Naive thymus-derived CD4-positive, alpha-beta T cell (primary cell): Measurements from ENCODE around the gene ADAM12. TPM values are rescaled to one million over a fixed set of nuclear protein-coding genes. Genes with fewer than 3 reads are reported as not detected.
A peak's percentile ranks its signal among the peaks of the same experiment; 100 is the strongest.

Experiments used
- ATAC-seq: fragments of 150-1000 bp; cut with Tn5 transposase; 2 replicates; pipeline ENCODE4 v1.10.0; 2021; ENCODE audit warnings: mild to moderate bottlenecking, moderate library complexity
- CTCF ChIA-PET: fragments of 350-600 bp; sonication (Branson Sonifier 250); formaldehyde crosslinking; loops from one replicate; lab custom pipeline; 2021; ENCODE audit warnings: antibody characterized with exemption; lab: Charles Lee
- POLR2A ChIA-PET: fragments of 350-600 bp; sonication (Branson Sonifier 250); formaldehyde crosslinking; loops from one replicate; lab custom pipeline; 2021; ENCODE audit warnings: antibody characterized with exemption, inconsistent platforms; lab: Charles Lee
- DNase-seq, 9 donors: peaks; one replicate each; pipeline versions ENCODE4 v3.0.0 to v3.0.0-alpha.2; 2020 to 2022; ENCODE audit warnings: mixed read lengths in 1 of 9
- H3K27ac ChIP-seq: one replicate; pipeline ENCODE4 v1.7.0; 2013; ENCODE audit warnings: mild to moderate bottlenecking, low read depth, low read length, moderate library complexity
- H3K27me3 ChIP-seq, 2 donors: one replicate each; pipeline ENCODE4 v1.7.0; 2013; ENCODE audit warnings: low read length in 2 of 2, mild to moderate bottlenecking in 2 of 2, moderate library complexity in 2 of 2; ENCODE audit not compliant: control insufficient read depth in 2 of 2, insufficient read depth in 2 of 2
- H3K36me3 ChIP-seq, 3 experiments: 1 replicate in 2 of 3; 2 replicates in 1 of 3; pipeline ENCODE4 v1.7.0; 2013; ENCODE audit warnings: low read length in 3 of 3, mild to moderate bottlenecking in 3 of 3, moderate library complexity in 1 of 3; ENCODE audit not compliant: insufficient read depth in 3 of 3, control insufficient read depth in 2 of 3
- H3K4me1 ChIP-seq, 2 donors: one replicate each; pipeline ENCODE4 v1.7.0; 2013; ENCODE audit warnings: low read length in 2 of 2, mild to moderate bottlenecking in 2 of 2, moderate library complexity in 1 of 2; ENCODE audit not compliant: control insufficient read depth in 2 of 2, insufficient read depth in 2 of 2
- H3K4me3 ChIP-seq: 2 replicates; pipeline ENCODE4 v1.7.0; 2013; ENCODE audit warnings: mild to moderate bottlenecking, low read length
- H3K9me3 ChIP-seq, 3 experiments: 1 replicate in 2 of 3; 2 replicates in 1 of 3; pipeline ENCODE4 v1.7.0; 2013; ENCODE audit warnings: low read length in 3 of 3; ENCODE audit not compliant: control insufficient read depth in 2 of 3
- H3K27ac Mint-ChIP-seq, 9 donors: one replicate each; pipeline ENCODE4 v1.8.0; 2020 to 2022; ENCODE audit warnings: mixed read lengths in 9 of 9, mild to moderate bottlenecking in 8 of 9, moderate library complexity in 5 of 9, inconsistent platforms in 2 of 9
- H3K27me3 Mint-ChIP-seq, 5 donors: one replicate each; pipeline ENCODE4 v1.8.0; 2021 to 2022; ENCODE audit warnings: mixed read lengths in 5 of 5, mild to moderate bottlenecking in 1 of 5
- H3K36me3 Mint-ChIP-seq, 5 donors: one replicate each; pipeline ENCODE4 v1.8.0; 2020 to 2022; ENCODE audit warnings: mixed read lengths in 5 of 5, mild to moderate bottlenecking in 3 of 5, inconsistent platforms in 1 of 5
- H3K4me1 Mint-ChIP-seq, 7 donors: one replicate each; pipeline ENCODE4 v1.8.0; 2020 to 2022; ENCODE audit warnings: mixed read lengths in 7 of 7, mild to moderate bottlenecking in 3 of 7, inconsistent platforms in 1 of 7
- H3K4me3 Mint-ChIP-seq, 10 donors: one replicate each; pipeline ENCODE4 v1.8.0; 2020 to 2022; ENCODE audit warnings: mild to moderate bottlenecking in 10 of 10, mixed read lengths in 10 of 10, moderate library complexity in 6 of 10, inconsistent platforms in 2 of 10
- H3K9me3 Mint-ChIP-seq, 11 donors: one replicate each; pipeline ENCODE4 v1.8.0; 2020 to 2022; ENCODE audit warnings: mixed read lengths in 11 of 11, mild to moderate bottlenecking in 4 of 11, inconsistent platforms in 1 of 11, moderate library complexity in 1 of 11
- intact Hi-C, 2 donors: fragments of 100-400 bp; cut with micrococcal nuclease; formaldehyde crosslinking; loops; one replicate each; pipeline ENCODE4 v1.15.1; 2023
- polyA plus RNA-seq, 2 donors: library from polyadenylated mRNA; unstranded; fragments of 300-500 nt; fragmentation: Illumina TruSeq; gene quantifications; one replicate each; pipeline ENCODE4 v1.2.3, GENCODE V29; 2021
- total RNA-seq, 6 experiments: library from RNA in 5 of 6; stranded (reverse) in 5 of 6; gene quantifications; 1 replicate in 5 of 6; 2 replicates in 1 of 6; pipeline ENCODE4 v1.2.3 and lab custom pipeline; 2021 to 2026

Gene ADAM12
- total and polyA plus RNA-seq, 7 experiments from 2014 or later: 0.58 to 1.0 TPM; not detected in 5

GRCh38 chr10:125984865-125985495 lies 403.3 kb downstream of the ADAM12 start:
- H3K4me1 ChIP-seq: no peaks in the 10 kb centered on the region
- Mint-ChIP-seq H3K27me3 (peaks cover 0 to 8% (median 5%) of the 10 kb centered on the region in 5 donors), H3K27ac (no peak overlapping the region), H3K4me1 (no peaks in the 10 kb centered on the region), H3K9me3 (no peaks in the 10 kb centered on the region), H3K36me3 (no peaks in the 10 kb centered on the region), H3K4me3 (no peak overlapping the region)
- H3K27me3 ChIP-seq: no peaks in the 10 kb centered on the region
- no peaks in the 10 kb centered on the region for H3K36me3 ChIP-seq
- H3K4me3 ChIP-seq: no peak overlapping the region
- no peaks in the 10 kb centered on the region for H3K9me3 ChIP-seq
- intact Hi-C loops: loop anchor here in 1 of 2 donors (10.0 kb wide), 1 partner anchor 520 kb away; no protein-coding TSS in a partner anchor
- POLR2A ChIA-PET: no interaction called here
- CTCF ChIA-PET: interaction anchor here (1.4 kb wide), 1 partner anchor 1867 kb away, joined by 3 read pairs; no protein-coding TSS in a partner anchor
- no peak for ATAC-seq
- no peak overlapping the region for H3K27ac ChIP-seq
- no peak for DNase-seq

DNA sequence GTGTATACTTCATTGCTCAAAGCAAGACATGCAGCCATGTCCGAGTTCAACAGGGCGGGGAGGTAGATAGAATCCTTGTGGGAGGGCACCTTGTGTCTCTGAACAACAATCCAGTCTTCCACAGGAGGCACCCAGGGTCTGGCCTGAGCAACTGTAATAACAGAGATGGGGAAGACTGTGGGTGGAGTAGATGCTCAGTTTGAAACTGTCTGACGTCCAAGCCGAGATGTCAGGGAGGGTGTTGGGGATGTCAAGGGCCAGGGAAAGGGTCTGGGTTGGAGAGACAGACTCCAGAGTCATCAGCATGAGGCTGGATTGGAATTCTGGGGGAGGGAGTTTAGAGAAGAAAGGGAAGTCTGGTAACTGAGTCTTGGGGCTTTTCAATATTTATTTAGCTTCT lies 403.9 kb downstream of the ADAM12 start:
- intact Hi-C loops: loop anchor here in 1 of 2 donors (10.0 kb wide), 1 partner anchor 520 kb away; no protein-coding TSS in a partner anchor
- no peaks in the 10 kb centered on the region for H3K36me3 ChIP-seq
- H3K36me3 Mint-ChIP-seq: no peaks in the 10 kb centered on the region
- H3K4me3 Mint-ChIP-seq: no peak overlapping the region
- POLR2A ChIA-PET: no interaction called here
- H3K27ac ChIP-seq: no peak overlapping the region
- H3K9me3 Mint-ChIP-seq: no peaks in the 10 kb centered on the region
- H3K4me1 ChIP-seq: no peaks in the 10 kb centered on the region
- H3K27me3 Mint-ChIP-seq: peaks cover 0 to 12% (median 5%) of the 10 kb centered on the region in 5 donors
- DNase-seq: no peak
- no peaks in the 10 kb centered on the region for H3K4me1 Mint-ChIP-seq
- ATAC-seq: no peak
- CTCF ChIA-PET: interaction anchor here (1.4 kb wide), 1 partner anchor 1867 kb away, joined by 3 read pairs; no protein-coding TSS in a partner anchor
- no peaks in the 10 kb centered on the region for H3K9me3 ChIP-seq
- no peak overlapping the region for H3K27ac Mint-ChIP-seq
- no peaks in the 10 kb centered on the region for H3K27me3 ChIP-seq
- H3K4me3 ChIP-seq: no peak overlapping the region

GRCh38 chr10:125983656-125984055 lies 404.6 kb downstream of the ADAM12 start:
- no peaks in the 10 kb centered on the region for H3K9me3 Mint-ChIP-seq
- POLR2A ChIA-PET: no interaction called here

DNA sequence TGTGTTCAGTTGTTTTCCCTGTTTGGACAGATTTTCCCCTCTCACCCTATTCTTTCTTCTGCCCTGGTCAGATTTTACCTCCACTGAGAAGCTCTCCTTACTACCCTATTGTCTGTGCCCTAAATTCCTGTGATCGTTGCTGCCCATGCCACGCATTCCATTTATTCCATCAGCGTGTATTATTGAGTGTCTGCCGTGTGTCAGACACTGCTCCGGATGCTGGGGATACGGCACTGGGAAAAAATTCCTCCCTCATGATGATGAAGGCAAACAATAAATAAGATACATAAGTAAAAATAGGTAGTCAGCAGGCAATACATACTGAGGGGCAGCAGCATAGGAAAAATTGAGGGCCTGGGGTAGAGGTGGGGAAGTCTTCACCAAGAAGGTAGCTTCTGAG lies 405.1 kb downstream of the ADAM12 start:
- H3K4me1 Mint-ChIP-seq: no peaks in the 10 kb centered on the region
- CTCF ChIA-PET: interaction anchor here (0.6 to 1.3 kb wide), 2 partner anchors 1545 to 1871 kb away, joined by 3 to 5 read pairs; no protein-coding TSS in a partner anchor
- no peak for ATAC-seq

More at GRCh38 chr10:125983656-125984055, 404.6 kb downstream of the ADAM12 start:
- no peak overlapping the region for H3K4me3 ChIP-seq
- H3K36me3 ChIP-seq: no peaks in the 10 kb centered on the region
- Mint-ChIP-seq H3K36me3 (no peaks in the 10 kb centered on the region), H3K4me1 (no peaks in the 10 kb centered on the region), H3K27me3 (peaks cover 0 to 19% (median 9%) of the 10 kb centered on the region in 5 donors), H3K4me3 (no peak overlapping the region), H3K27ac (no peak overlapping the region)
- ATAC-seq (no peak), DNase-seq (no peak)
- no peak overlapping the region for H3K27ac ChIP-seq
- H3K4me1 ChIP-seq: no peaks in the 10 kb centered on the region
- CTCF ChIA-PET: interaction anchor here (0.6 to 0.7 kb wide), 2 partner anchors 1544 to 2000 kb away, joined by 3 read pairs; no protein-coding TSS in a partner anchor
- H3K9me3 ChIP-seq: no peaks in the 10 kb centered on the region
- H3K27me3 ChIP-seq: no peaks in the 10 kb centered on the region
- intact Hi-C loops: loop anchor here (2.0 to 10.0 kb wide), 3 partner anchors 521 to 1871 kb away; no protein-coding TSS in a partner anchor

GRCh38 chr10:125982260-125982948 lies 405.9 kb downstream of the ADAM12 start:
- Histone ChIP-seq H3K27me3 (no peaks in the 10 kb centered on the region), H3K27ac (no peak overlapping the region), H3K4me1 (no peaks in the 10 kb centered on the region), H3K4me3 (no peak overlapping the region), H3K36me3 (no peaks in the 10 kb centered on the region), H3K9me3 (no peaks in the 10 kb centered on the region)
- no peak overlapping the region for H3K27ac Mint-ChIP-seq
- DNase-seq (peak in 5 of 9 donors; percentile 19 to 39 (median 27)), ATAC-seq (peak; percentile 63)
- POLR2A ChIA-PET: interaction anchor here (0.8 kb wide), 1 partner anchor 1823 kb away, joined by 3 read pairs; no protein-coding TSS in a partner anchor
- peaks cover 0 to 26% (median 10%) of the 10 kb centered on the region in 5 donors for H3K27me3 Mint-ChIP-seq
- no peak overlapping the region for H3K4me3 Mint-ChIP-seq
- no peaks in the 10 kb centered on the region for H3K36me3 Mint-ChIP-seq
- intact Hi-C loops: loop anchor here (1.0 to 10.0 kb wide), 4 partner anchors 522 to 1872 kb away; no protein-coding TSS in a partner anchor
- CTCF ChIA-PET: interaction anchor here (1.3 kb wide), 1 partner anchor 1871 kb away, joined by 5 read pairs; no protein-coding TSS in a partner anchor
- no peaks in the 10 kb centered on the region for H3K9me3 Mint-ChIP-seq
- no peaks in the 10 kb centered on the region for H3K4me1 Mint-ChIP-seq

More for the DNA sequence above, 405.1 kb downstream of the ADAM12 start:
- H3K4me1 ChIP-seq: no peaks in the 10 kb centered on the region
- DNase-seq: no peak
- no peak overlapping the region for H3K4me3 ChIP-seq
- no peaks in the 10 kb centered on the region for H3K27me3 ChIP-seq
- Mint-ChIP-seq H3K27ac (no peak overlapping the region), H3K36me3 (no peaks in the 10 kb centered on the region), H3K27me3 (peaks cover 0 to 19% (median 9%) of the 10 kb centered on the region in 5 donors), H3K9me3 (no peaks in the 10 kb centered on the region), H3K4me3 (no peak overlapping the region)
- no peaks in the 10 kb centered on the region for H3K36me3 ChIP-seq
- intact Hi-C loops: loop anchor here (2.0 to 10.0 kb wide), 3 partner anchors 522 to 1872 kb away; no protein-coding TSS in a partner anchor
- no peak overlapping the region for H3K27ac ChIP-seq
- H3K9me3 ChIP-seq: no peaks in the 10 kb centered on the region
- POLR2A ChIA-PET: no interaction called here

- POLR2A ChIA-PET: no interaction called here
- Histone ChIP-seq H3K36me3 (no peaks in the 10 kb centered on the region), H3K4me1 (no peaks in the 10 kb centered on the region), H3K9me3 (no peaks in the 10 kb centered on the region), H3K27ac (no peak overlapping the region), H3K27me3 (no peaks in the 10 kb centered on the region), H3K4me3 (no peak overlapping the region)
- Mint-ChIP-seq H3K27ac (no peak overlapping the region), H3K36me3 (no peaks in the 10 kb centered on the region), H3K27me3 (peaks cover 0 to 32% (median 20%) of the 10 kb centered on the region in 5 donors), H3K4me1 (no peaks in the 10 kb centered on the region), H3K9me3 (no peaks in the 10 kb centered on the region), H3K4me3 (no peak overlapping the region)
- DNase-seq (no peak), ATAC-seq (no peak)
- CTCF ChIA-PET: interaction anchor here (1.2 kb wide), 1 partner anchor 1873 kb away, joined by 4 read pairs; no protein-coding TSS in a partner anchor
- intact Hi-C loops: loop anchor here in 1 of 2 donors (10.0 kb wide), 1 partner anchor 524 kb away; no protein-coding TSS in a partner anchor
These were observed 407.7 kb downstream of the ADAM12 start for GRCh38 chr10:125980521-125981035.
